H9 (cell line): Measurements from ENCODE around the gene AATF. TPM values are rescaled to one million over a fixed set of nuclear protein-coding genes. Genes with fewer than 3 reads are reported as not detected.

Source experiments
- DNase-seq: peaks from one replicate; pipeline ENCODE4 v3.0.0-alpha.2; 2017
- H2AFZ ChIP-seq: one replicate; pipeline ENCODE4 v1.6.1; 2013; ENCODE audit warnings: mild to moderate bottlenecking, low read length, control low read depth, moderate library complexity
- H2AK5ac ChIP-seq: 2 replicates; pipeline ENCODE4 v1.6.1; 2013; ENCODE audit warnings: low read length, control low read depth, mixed read lengths; ENCODE audit not compliant: insufficient read length
- H2BK120ac ChIP-seq: one replicate; pipeline ENCODE4 v1.6.1; 2013; ENCODE audit warnings: low read depth, mild to moderate bottlenecking, low read length, control low read depth, inconsistent platforms; ENCODE audit not compliant: poor library complexity, severe bottlenecking
- H2BK12ac ChIP-seq: 2 replicates; pipeline ENCODE4 v1.6.1; 2013; ENCODE audit warnings: low read length, control low read depth, mixed read lengths, low read depth; ENCODE audit not compliant: insufficient read length
- H2BK15ac ChIP-seq: 2 replicates; pipeline ENCODE4 v1.6.1; 2013; ENCODE audit warnings: low read depth, low read length, control low read depth
- H2BK20ac ChIP-seq: one replicate; pipeline ENCODE4 v1.6.1; 2013; ENCODE audit warnings: low read depth, mild to moderate bottlenecking, low read length, control low read depth, inconsistent platforms; ENCODE audit not compliant: poor library complexity, severe bottlenecking
- H2BK5ac ChIP-seq: 2 replicates; pipeline ENCODE4 v1.6.1; 2013; ENCODE audit warnings: low read length, control low read depth, mixed read lengths; ENCODE audit not compliant: insufficient read length
- H3K14ac ChIP-seq: 2 replicates; pipeline ENCODE4 v1.6.1; 2013; ENCODE audit warnings: low read length, control low read depth; ENCODE audit not compliant: insufficient read depth
- H3K18ac ChIP-seq: 2 replicates; pipeline ENCODE4 v1.6.1; 2013; ENCODE audit warnings: low read depth, mild to moderate bottlenecking, mixed read lengths, low read length, control low read depth; ENCODE audit not compliant: insufficient read length
- H3K23ac ChIP-seq: 2 replicates; pipeline ENCODE4 v1.6.1; 2013; ENCODE audit warnings: low read length, control low read depth, mixed read lengths, low read depth; ENCODE audit not compliant: insufficient read length
- H3K23me2 ChIP-seq: 2 replicates; pipeline ENCODE4 v1.6.1; 2013; ENCODE audit warnings: low read depth, mild to moderate bottlenecking, mixed read lengths, low read length, control low read depth; ENCODE audit not compliant: insufficient read length, poor library complexity, severe bottlenecking
- H3K27ac ChIP-seq: 2 replicates; pipeline ENCODE4 v1.5.1; 2013; ENCODE audit warnings: low read length, control low read depth, mixed read lengths, low read depth; ENCODE audit not compliant: insufficient read length
- H3K27me3 ChIP-seq: 2 replicates; pipeline ENCODE4 v1.6.1; 2013; ENCODE audit warnings: low read length, control low read depth, inconsistent platforms; ENCODE audit not compliant: insufficient read depth
- H3K4ac ChIP-seq: 2 replicates; pipeline ENCODE4 v1.6.1; 2013; ENCODE audit warnings: low read depth, mild to moderate bottlenecking, control low read depth, inconsistent platforms, low read length, moderate library complexity
- H3K4me1 ChIP-seq: 2 replicates; pipeline ENCODE4 v1.6.1; 2013; ENCODE audit warnings: low read length, control low read depth, inconsistent platforms; ENCODE audit not compliant: insufficient read depth
- H3K4me2 ChIP-seq: 2 replicates; pipeline ENCODE4 v1.6.1; 2013; ENCODE audit warnings: low read length, control low read depth, mixed read lengths; ENCODE audit not compliant: insufficient read length, insufficient read depth
- H3K56ac ChIP-seq: 2 replicates; pipeline ENCODE4 v1.6.1; 2013; ENCODE audit warnings: low read depth, mild to moderate bottlenecking, mixed read lengths, low read length, control low read depth; ENCODE audit not compliant: insufficient read length
- H3K79me1 ChIP-seq: 2 replicates; pipeline ENCODE4 v1.6.1; 2013; ENCODE audit warnings: low read depth, mild to moderate bottlenecking, moderate library complexity, low read length, control low read depth, inconsistent platforms; ENCODE audit not compliant: insufficient read depth, poor library complexity, severe bottlenecking
- H3K79me2 ChIP-seq: 2 replicates; pipeline ENCODE4 v1.6.1; 2013; ENCODE audit warnings: low read length, control low read depth, inconsistent platforms; ENCODE audit not compliant: insufficient read depth
- H3K9ac ChIP-seq: 2 replicates; pipeline ENCODE4 v1.6.1; 2013; ENCODE audit warnings: low read length, control low read depth, mixed read lengths; ENCODE audit not compliant: insufficient read length; ENCODE audit errors: extremely low read depth
- H3K9me3 ChIP-seq: one replicate; pipeline ENCODE4 v1.6.1; 2013; ENCODE audit warnings: low read depth, low read length, inconsistent platforms; ENCODE audit not compliant: control insufficient read depth
- H3T11ph ChIP-seq: one replicate; pipeline ENCODE4 v1.6.1; 2013; ENCODE audit warnings: mild to moderate bottlenecking, low read length, control low read depth, inconsistent platforms
- H4K20me1 ChIP-seq: one replicate; pipeline ENCODE4 v1.6.1; 2013; ENCODE audit not compliant: control insufficient read depth, insufficient read length, insufficient read depth
- H4K5ac ChIP-seq: 2 replicates; pipeline ENCODE4 v1.6.1; 2013; ENCODE audit warnings: low read depth, mild to moderate bottlenecking, mixed read lengths, low read length, control low read depth; ENCODE audit not compliant: insufficient read length
- H4K8ac ChIP-seq: replicated peaks from 2 replicates; pipeline ENCODE4 v1.6.1; 2013; ENCODE audit warnings: low read length, control low read depth, mixed read lengths, low read depth; ENCODE audit not compliant: insufficient read length
- H4K91ac ChIP-seq: 2 replicates; pipeline ENCODE4 v1.6.1; 2013; ENCODE audit warnings: low read depth, mild to moderate bottlenecking, moderate library complexity, mixed read lengths, low read length, control low read depth; ENCODE audit not compliant: insufficient read length
- H3K27ac Mint-ChIP-seq, 3 experiments: 2 replicates in 2 of 3; 3 replicates in 1 of 3; pipeline ENCODE4 v1.8.0; 2020 to 2021; ENCODE audit warnings: mixed read lengths in 3 of 3, mild to moderate bottlenecking in 1 of 3, moderate library complexity in 1 of 3
- H3K27me3 Mint-ChIP-seq: 2 replicates; pipeline ENCODE4 v1.8.0; 2021; ENCODE audit warnings: low read depth, mild to moderate bottlenecking, moderate library complexity, mixed read lengths
- H3K36me3 Mint-ChIP-seq, 3 experiments: 2 replicates in 2 of 3; 3 replicates in 1 of 3; pipeline ENCODE4 v1.8.0; 2020 to 2021; ENCODE audit warnings: low read depth in 3 of 3, mixed read lengths in 3 of 3; ENCODE audit not compliant: insufficient read depth in 1 of 3
- H3K4me1 Mint-ChIP-seq, 2 experiments: 2 replicates each; pipeline ENCODE4 v1.8.0; 2020; ENCODE audit warnings: mixed read lengths in 2 of 2
- H3K4me3 Mint-ChIP-seq, 2 experiments: 2 replicates in 1 of 2; 3 replicates in 1 of 2; pipeline ENCODE4 v1.8.0; 2020 to 2021; ENCODE audit warnings: mild to moderate bottlenecking in 2 of 2, mixed read lengths in 2 of 2, moderate library complexity in 1 of 2
- H3K9me3 Mint-ChIP-seq, 2 experiments: 2 replicates in 1 of 2; 3 replicates in 1 of 2; pipeline ENCODE4 v1.8.0; 2020; ENCODE audit warnings: mild to moderate bottlenecking in 2 of 2, mixed read lengths in 2 of 2, moderate library complexity in 1 of 2
- WGBS: extraction: QIAGEN DNeasy Blood & Tissue Kit; methylation state at CpG from one replicate; pipeline ENCODE4 v1.1.7; 2013; ENCODE audit warnings: missing lambda C conversion rate, low lambda C conversion rate, mixed read lengths; ENCODE audit not compliant: insufficient read length; ENCODE audit errors: extremely low coverage; 5-methylcytosine and 5-hydroxymethylcytosine counted together
- total RNA-seq: library from RNA; stranded (reverse); gene quantifications from 2 replicates; pipeline ENCODE4 v1.2.1, GENCODE V29; 2021
- TF ChIP-seq, protein P1 (sequence below): fragments of 200-600 bp; sonication (generic); conservative IDR thresholded peaks from 3 replicates; pipeline ENCODE4 v1.8.0; 2021; ENCODE audit warnings: antibody characterized with exemption, mild to moderate bottlenecking

Gene AATF
- total RNA-seq, 1 experiment from 2014 or later: 69.6 TPM

DNA sequence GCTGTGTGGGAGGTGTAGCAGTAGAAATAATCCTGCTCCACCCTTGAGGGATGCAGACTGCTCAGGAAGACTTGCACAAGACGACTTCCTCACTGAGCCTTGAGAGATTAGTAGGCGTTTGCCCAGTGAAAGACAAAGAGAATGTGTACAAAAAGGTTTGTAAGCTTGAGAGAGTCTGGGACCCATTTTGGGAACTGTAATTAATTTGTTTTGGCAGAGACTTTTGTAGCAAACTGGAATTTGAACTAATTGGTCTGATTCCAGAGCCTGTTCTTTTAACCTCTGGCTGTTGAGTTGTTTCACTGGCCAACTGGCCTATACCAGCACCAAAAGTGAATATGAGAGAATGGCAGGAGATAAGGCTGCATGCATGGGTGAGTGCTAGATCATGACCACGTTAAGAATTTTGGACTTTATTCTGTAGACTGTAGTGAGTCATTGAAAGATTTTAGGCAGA is 75.5 kb downstream of the AATF start:
- no peak overlapping the region for H3K4ac ChIP-seq
- no peak overlapping the region for H3K23ac ChIP-seq
- TF ChIP-seq, protein P1, sequence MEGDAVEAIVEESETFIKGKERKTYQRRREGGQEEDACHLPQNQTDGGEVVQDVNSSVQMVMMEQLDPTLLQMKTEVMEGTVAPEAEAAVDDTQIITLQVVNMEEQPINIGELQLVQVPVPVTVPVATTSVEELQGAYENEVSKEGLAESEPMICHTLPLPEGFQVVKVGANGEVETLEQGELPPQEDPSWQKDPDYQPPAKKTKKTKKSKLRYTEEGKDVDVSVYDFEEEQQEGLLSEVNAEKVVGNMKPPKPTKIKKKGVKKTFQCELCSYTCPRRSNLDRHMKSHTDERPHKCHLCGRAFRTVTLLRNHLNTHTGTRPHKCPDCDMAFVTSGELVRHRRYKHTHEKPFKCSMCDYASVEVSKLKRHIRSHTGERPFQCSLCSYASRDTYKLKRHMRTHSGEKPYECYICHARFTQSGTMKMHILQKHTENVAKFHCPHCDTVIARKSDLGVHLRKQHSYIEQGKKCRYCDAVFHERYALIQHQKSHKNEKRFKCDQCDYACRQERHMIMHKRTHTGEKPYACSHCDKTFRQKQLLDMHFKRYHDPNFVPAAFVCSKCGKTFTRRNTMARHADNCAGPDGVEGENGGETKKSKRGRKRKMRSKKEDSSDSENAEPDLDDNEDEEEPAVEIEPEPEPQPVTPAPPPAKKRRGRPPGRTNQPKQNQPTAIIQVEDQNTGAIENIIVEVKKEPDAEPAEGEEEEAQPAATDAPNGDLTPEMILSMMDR: no peak
- H3K4me1 Mint-ChIP-seq: peaks cover 17 to 19% of the 10 kb centered on the region in 2 experiments
- no peaks in the 10 kb centered on the region for H3K23me2 ChIP-seq
- H2BK5ac ChIP-seq: no peak overlapping the region
- no peak overlapping the region for H3K18ac ChIP-seq
- H2BK20ac ChIP-seq: no peak overlapping the region
- H4K5ac ChIP-seq: no peak overlapping the region
- WGBS: no CpG with 5 or more reads among the region's 3 CpGs
- H4K91ac ChIP-seq: no peak overlapping the region
- no peaks in the 10 kb centered on the region for H3K9me3 ChIP-seq
- no peaks in the 10 kb centered on the region for H3K9me3 Mint-ChIP-seq
- H2AK5ac ChIP-seq: no peak overlapping the region
- H2BK15ac ChIP-seq: no peak overlapping the region
- H3K4me3 Mint-ChIP-seq: no peak overlapping the region
- no peaks in the 10 kb centered on the region for H3K79me1 ChIP-seq
- H4K8ac ChIP-seq: no peak overlapping the region
- no peak overlapping the region for H2BK120ac ChIP-seq
- no peaks in the 10 kb centered on the region for H3K79me2 ChIP-seq
- H3K27me3 Mint-ChIP-seq: no peaks in the 10 kb centered on the region
- no peak overlapping the region for H3K56ac ChIP-seq
- peaks cover 0 to 7% (median 2%) of the 10 kb centered on the region in 3 experiments; a peak in 4 of 7 replicates for H3K36me3 Mint-ChIP-seq
- H3K4me2 ChIP-seq: no peak overlapping the region
- H2BK12ac ChIP-seq: no peak overlapping the region
- no peak overlapping the region for H3K9ac ChIP-seq
- H3K27ac ChIP-seq: no peak overlapping the region
- no peaks in the 10 kb centered on the region for H3K4me1 ChIP-seq
- H2AFZ ChIP-seq: no peak overlapping the region
- H3K14ac ChIP-seq: no peak overlapping the region
- H4K20me1 ChIP-seq: no peaks in the 10 kb centered on the region
- DNase-seq: no peak
- no peaks in the 10 kb centered on the region for H3K27me3 ChIP-seq
- no peak overlapping the region for H3T11ph ChIP-seq
- peak overlapping the region in 1 of 3 experiments; percentile 54; a peak in 1 of 7 replicates for H3K27ac Mint-ChIP-seq
